ENCODE results near the gene GID4. TPM values are rescaled to one million over a fixed set of nuclear protein-coding genes. Genes with fewer than 3 reads are reported as not detected.
A peak's percentile ranks its signal among the peaks of the same experiment; 100 is the strongest.

The GID4 gene
- total and polyA plus RNA-seq, 2 of the 13 experiments (the other 11 are each of a cell fraction or from before 2014, with no cell fraction given), result 4.3 to 6.1 TPM

GRCh38 chr17:18038861-18039534, at the start of gene GID4, which contains the start of gene ATPAF2 (continued):
- TF ChIP-seq, protein P1, sequence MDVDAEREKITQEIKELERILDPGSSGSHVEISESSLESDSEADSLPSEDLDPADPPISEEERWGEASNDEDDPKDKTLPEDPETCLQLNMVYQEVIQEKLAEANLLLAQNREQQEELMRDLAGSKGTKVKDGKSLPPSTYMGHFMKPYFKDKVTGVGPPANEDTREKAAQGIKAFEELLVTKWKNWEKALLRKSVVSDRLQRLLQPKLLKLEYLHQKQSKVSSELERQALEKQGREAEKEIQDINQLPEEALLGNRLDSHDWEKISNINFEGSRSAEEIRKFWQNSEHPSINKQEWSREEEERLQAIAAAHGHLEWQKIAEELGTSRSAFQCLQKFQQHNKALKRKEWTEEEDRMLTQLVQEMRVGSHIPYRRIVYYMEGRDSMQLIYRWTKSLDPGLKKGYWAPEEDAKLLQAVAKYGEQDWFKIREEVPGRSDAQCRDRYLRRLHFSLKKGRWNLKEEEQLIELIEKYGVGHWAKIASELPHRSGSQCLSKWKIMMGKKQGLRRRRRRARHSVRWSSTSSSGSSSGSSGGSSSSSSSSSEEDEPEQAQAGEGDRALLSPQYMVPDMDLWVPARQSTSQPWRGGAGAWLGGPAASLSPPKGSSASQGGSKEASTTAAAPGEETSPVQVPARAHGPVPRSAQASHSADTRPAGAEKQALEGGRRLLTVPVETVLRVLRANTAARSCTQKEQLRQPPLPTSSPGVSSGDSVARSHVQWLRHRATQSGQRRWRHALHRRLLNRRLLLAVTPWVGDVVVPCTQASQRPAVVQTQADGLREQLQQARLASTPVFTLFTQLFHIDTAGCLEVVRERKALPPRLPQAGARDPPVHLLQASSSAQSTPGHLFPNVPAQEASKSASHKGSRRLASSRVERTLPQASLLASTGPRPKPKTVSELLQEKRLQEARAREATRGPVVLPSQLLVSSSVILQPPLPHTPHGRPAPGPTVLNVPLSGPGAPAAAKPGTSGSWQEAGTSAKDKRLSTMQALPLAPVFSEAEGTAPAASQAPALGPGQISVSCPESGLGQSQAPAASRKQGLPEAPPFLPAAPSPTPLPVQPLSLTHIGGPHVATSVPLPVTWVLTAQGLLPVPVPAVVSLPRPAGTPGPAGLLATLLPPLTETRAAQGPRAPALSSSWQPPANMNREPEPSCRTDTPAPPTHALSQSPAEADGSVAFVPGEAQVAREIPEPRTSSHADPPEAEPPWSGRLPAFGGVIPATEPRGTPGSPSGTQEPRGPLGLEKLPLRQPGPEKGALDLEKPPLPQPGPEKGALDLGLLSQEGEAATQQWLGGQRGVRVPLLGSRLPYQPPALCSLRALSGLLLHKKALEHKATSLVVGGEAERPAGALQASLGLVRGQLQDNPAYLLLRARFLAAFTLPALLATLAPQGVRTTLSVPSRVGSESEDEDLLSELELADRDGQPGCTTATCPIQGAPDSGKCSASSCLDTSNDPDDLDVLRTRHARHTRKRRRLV (CRISPR knock-in tag; IDR thresholded peaks at IDR 0.05), result peak; percentile 89; the same call in 1 of the 2 replicates
- TF ChIP-seq ZFP36L2 (CRISPR knock-in tag; IDR thresholded peaks at IDR 0.05), result 0 out of 2 replicates have a peak, but pooled peaks have one; percentile 43
- no peak for TF ChIP-seq TOPORS (CRISPR knock-in tag; IDR thresholded peaks at IDR 0.05)
- TF ChIP-seq SRF (IDR thresholded peaks at IDR 0.05; ENCODE audit: low read depth, low read length), result no peak
- TF ChIP-seq, protein P2, sequence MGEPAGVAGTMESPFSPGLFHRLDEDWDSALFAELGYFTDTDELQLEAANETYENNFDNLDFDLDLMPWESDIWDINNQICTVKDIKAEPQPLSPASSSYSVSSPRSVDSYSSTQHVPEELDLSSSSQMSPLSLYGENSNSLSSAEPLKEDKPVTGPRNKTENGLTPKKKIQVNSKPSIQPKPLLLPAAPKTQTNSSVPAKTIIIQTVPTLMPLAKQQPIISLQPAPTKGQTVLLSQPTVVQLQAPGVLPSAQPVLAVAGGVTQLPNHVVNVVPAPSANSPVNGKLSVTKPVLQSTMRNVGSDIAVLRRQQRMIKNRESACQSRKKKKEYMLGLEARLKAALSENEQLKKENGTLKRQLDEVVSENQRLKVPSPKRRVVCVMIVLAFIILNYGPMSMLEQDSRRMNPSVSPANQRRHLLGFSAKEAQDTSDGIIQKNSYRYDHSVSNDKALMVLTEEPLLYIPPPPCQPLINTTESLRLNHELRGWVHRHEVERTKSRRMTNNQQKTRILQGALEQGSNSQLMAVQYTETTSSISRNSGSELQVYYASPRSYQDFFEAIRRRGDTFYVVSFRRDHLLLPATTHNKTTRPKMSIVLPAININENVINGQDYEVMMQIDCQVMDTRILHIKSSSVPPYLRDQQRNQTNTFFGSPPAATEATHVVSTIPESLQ (CRISPR knock-in tag; conservative IDR thresholded peaks at IDR 0.05), result no peak
- TF ChIP-seq, protein P3, sequence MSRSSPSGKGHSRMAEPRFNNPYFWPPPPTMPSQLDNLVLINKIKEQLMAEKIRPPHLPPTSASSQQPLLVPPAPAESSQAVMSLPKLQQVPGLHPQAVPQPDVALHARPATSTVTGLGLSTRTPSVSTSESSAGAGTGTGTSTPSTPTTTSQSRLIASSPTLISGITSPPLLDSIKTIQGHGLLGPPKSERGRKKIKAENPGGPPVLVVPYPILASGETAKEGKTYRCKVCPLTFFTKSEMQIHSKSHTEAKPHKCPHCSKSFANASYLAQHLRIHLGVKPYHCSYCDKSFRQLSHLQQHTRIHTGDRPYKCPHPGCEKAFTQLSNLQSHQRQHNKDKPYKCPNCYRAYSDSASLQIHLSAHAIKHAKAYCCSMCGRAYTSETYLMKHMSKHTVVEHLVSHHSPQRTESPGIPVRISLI (CRISPR knock-in tag; IDR thresholded peaks at IDR 0.05; ENCODE audit: borderline replicate concordance), result peak; percentile 61; the same call in 1 of the 2 replicates
- TF ChIP-seq, protein P4, sequence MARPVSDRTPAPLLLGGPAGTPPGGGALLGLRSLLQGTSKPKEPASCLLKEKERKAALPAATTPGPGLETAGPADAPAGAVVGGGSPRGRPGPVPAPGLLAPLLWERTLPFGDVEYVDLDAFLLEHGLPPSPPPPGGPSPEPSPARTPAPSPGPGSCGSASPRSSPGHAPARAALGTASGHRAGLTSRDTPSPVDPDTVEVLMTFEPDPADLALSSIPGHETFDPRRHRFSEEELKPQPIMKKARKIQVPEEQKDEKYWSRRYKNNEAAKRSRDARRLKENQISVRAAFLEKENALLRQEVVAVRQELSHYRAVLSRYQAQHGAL (CRISPR knock-in tag; IDR thresholded peaks at IDR 0.05; ENCODE audit: not compliant biosample characterization), result no peak
- TF ChIP-seq RBM22 (optimal IDR thresholded peaks at IDR 0.05; ENCODE audit: low read length), result no peak
- 0 out of 2 replicates have a peak, but pooled peaks have one; percentile 33 for TF ChIP-seq ZNF441 (CRISPR knock-in tag; IDR thresholded peaks at IDR 0.05; ENCODE audit: borderline replicate concordance)
- no peak for TF ChIP-seq U2AF2 (IDR thresholded peaks at IDR 0.05; ENCODE audit: low read depth, low read length)
- TF ChIP-seq HMG20B (CRISPR knock-in tag; conservative IDR thresholded peaks at IDR 0.05), result no peak
- TF ChIP-seq ZHX2 (IDR thresholded peaks at IDR 0.05; ENCODE audit: low read depth), result peak; percentile 36; the same call in 1 of the 2 replicates
- peak; percentile 64; the same call in 1 of the 2 replicates for TF ChIP-seq ZHX2 (CRISPR knock-in tag; IDR thresholded peaks at IDR 0.05; ENCODE audit: borderline replicate concordance)

All from HepG2 (cell line).